ENCODE results near the gene GTF2H3. TPM values are rescaled to one million over a fixed set of nuclear protein-coding genes. Genes with fewer than 3 reads are reported as not detected.
"Not testable (repeated sequence)": the region's sequence is repeated elsewhere in the genome, so short reads cannot be mapped to it uniquely, and the experiment has no call there.

GTF2H3 gene
- total and polyA plus RNA-seq, 10 donors = 6.4 to 23.1 (median 19.7) TPM

- peaks cover 0 to 56% (median 30%) of the 10 kb centered on the region in 6 donors for H3K36me3 ChIP-seq
- 0 to 1% (median 0%) methylated on average over 40 to 81 of the region's 81 CpGs for WGBS, 5 donors
- TF ChIP-seq POLR2A (IDR thresholded peaks at IDR 0.05) = peak; percentile 25 to 60 (median 56)
- peak in 10 of 11 experiments; percentile 41 to 75 (median 64) for TF ChIP-seq CTCF (IDR thresholded peaks at IDR 0.05 in 8 of 11, conservative IDR thresholded peaks at IDR 0.05 in 3 of 11)
- peak; percentile 96 to 98 (median 96) for TF ChIP-seq POLR2AphosphoS5 (IDR thresholded peaks at IDR 0.05)
Measured at GRCh38 chr12:123601602-123602489, 31.8 kb upstream of the GTF2H3 start, which contains the start of gene DDX55. DDX55 (plus strand) TSS chr12:123602099; CDS start chr12:123602149, 50 bp downstream.

GRCh38 chr12:123602651-123603195 lies 30.9 kb upstream of the GTF2H3 start:
- Histone ChIP-seq H3K4me3 (peak overlapping the region; percentile 91 to 100 (median 98)), H3K27ac (peak overlapping the region in 5 of 8 donors; percentile 89 to 97 (median 93)), H3K4me1 (peaks cover 10 to 57% (median 32%) of the 10 kb centered on the region in 6 donors), H3K9me3 (no peaks in the 10 kb centered on the region), H3K27me3 (replicated peaks in 1 of 7) (no peaks in the 10 kb centered on the region), H3K36me3 (peaks cover 0 to 56% (median 30%) of the 10 kb centered on the region in 6 donors)
- intact Hi-C loops (cut with DNase I; ENCODE audit: low total_unique reads) = no loop called here
- 11 to 15% (median 14%) methylated on average over 7 of the region's 7 CpGs for WGBS, 5 donors
- TF ChIP-seq POLR2AphosphoS5 (IDR thresholded peaks at IDR 0.05) (no peak), POLR2A (IDR thresholded peaks at IDR 0.05) (no peak), CTCF (IDR thresholded peaks at IDR 0.05 in 8 of 11, conservative IDR thresholded peaks at IDR 0.05 in 3 of 11) (no peak)
- DNase-seq = no peak

More at GRCh38 chr12:123601602-123602489, 31.8 kb upstream of the GTF2H3 start, which contains the start of gene DDX55:
- intact Hi-C loops (cut with DNase I; ENCODE audit: low total_unique reads) = no loop called here
- Histone ChIP-seq H3K27me3 (replicated peaks in 1 of 7) (no peaks in the 10 kb centered on the region), H3K27ac (peak within 1 kb of the TSS; percentile 89 to 97 (median 94)), H3K4me1 (peaks cover 10 to 57% (median 33%) of the 10 kb centered on the region in 6 donors), H3K4me3 (peak within 1 kb of the TSS; percentile 91 to 100 (median 98)), H3K9me3 (no peaks in the 10 kb centered on the region)
- peak; percentile 97 for DNase-seq

- intact Hi-C loops (cut with DNase I; ENCODE audit: low total_unique reads); H3K9me3 ChIP-seq; H3K27me3 ChIP-seq (replicated peaks in 1 of 7); DNase-seq; H3K27ac ChIP-seq: not testable (repeated sequence)
- Histone ChIP-seq H3K4me1 (peaks cover 10 to 57% (median 32%) of the 10 kb centered on the region in 6 donors), H3K4me3 (peak overlapping the region in 2 of 8 donors; percentile 91 to 99), H3K36me3 (peaks cover 0 to 56% (median 31%) of the 10 kb centered on the region in 6 donors)
- WGBS, 5 donors = 83 to 93% (median 89%) methylated on average over 11 of the region's 11 CpGs
Measured at GRCh38 chr12:123603495-123603894, 30.1 kb upstream of the GTF2H3 start.

GRCh38 chr12:123607756-123608155 lies 25.9 kb upstream of the GTF2H3 start:
- Histone ChIP-seq H3K9me3 (no peaks in the 10 kb centered on the region), H3K36me3 (peaks cover 4 to 92% (median 69%) of the 10 kb centered on the region in 6 donors), H3K4me3 (no peak overlapping the region), H3K27me3 (replicated peaks in 1 of 7) (no peaks in the 10 kb centered on the region), H3K27ac (no peak overlapping the region), H3K4me1 (peaks cover 4 to 33% (median 16%) of the 10 kb centered on the region in 6 donors)
- TF ChIP-seq CTCF (IDR thresholded peaks at IDR 0.05 in 8 of 11, conservative IDR thresholded peaks at IDR 0.05 in 3 of 11) = no peak
- TF ChIP-seq POLR2AphosphoS5 (IDR thresholded peaks at IDR 0.05) = no peak
- no peak for TF ChIP-seq POLR2A (IDR thresholded peaks at IDR 0.05)
- DNase-seq = no peak
- intact Hi-C loops (cut with DNase I; ENCODE audit: low total_unique reads) = no loop called here
- 77 to 86% (median 84%) methylated on average over 4 of the region's 4 CpGs for WGBS, 5 donors

Measured in spleen (tissue), 11 donors.